ENCODE measurements around the gene GPX1. TPM values are rescaled to one million over a fixed set of nuclear protein-coding genes. Genes with fewer than 3 reads are reported as not detected.
"Not testable (repeated sequence)": the region's sequence is repeated elsewhere in the genome, so short reads cannot be mapped to it uniquely, and the experiment has no call there.

Gene GPX1
- total RNA-seq, 1 donor from 2014 or later = 130 TPM

DNA sequence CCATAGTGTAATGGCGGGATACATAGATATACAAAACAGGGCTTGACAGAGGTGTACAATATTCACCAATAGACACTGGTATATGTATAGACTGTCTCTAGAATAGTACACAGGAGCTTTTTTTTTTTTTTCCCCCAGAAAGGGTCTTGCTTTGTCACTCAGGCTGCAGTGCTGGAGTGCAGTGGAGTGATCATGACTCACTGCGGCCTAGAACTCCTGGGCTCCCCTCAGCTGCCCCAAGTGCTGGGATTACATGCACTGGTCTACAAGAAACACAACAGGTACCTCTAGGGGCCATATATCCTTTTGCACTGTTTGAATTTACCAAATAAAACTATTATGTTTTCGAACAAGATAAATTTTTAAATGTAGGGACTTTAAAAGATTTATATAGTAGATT, 41.3 kb upstream of the GPX1 start:
- H3K27me3 Mint-ChIP-seq = no peaks in the 10 kb centered on the region
- peak overlapping the region; percentile 33 for H3K27ac Mint-ChIP-seq
- H3K4me1 Mint-ChIP-seq (ENCODE audit: low read depth) = peaks cover 12% of the 10 kb centered on the region
- no peak overlapping the region for H3K4me3 Mint-ChIP-seq (ENCODE audit: low read depth)
- TF ChIP-seq, protein P1, sequence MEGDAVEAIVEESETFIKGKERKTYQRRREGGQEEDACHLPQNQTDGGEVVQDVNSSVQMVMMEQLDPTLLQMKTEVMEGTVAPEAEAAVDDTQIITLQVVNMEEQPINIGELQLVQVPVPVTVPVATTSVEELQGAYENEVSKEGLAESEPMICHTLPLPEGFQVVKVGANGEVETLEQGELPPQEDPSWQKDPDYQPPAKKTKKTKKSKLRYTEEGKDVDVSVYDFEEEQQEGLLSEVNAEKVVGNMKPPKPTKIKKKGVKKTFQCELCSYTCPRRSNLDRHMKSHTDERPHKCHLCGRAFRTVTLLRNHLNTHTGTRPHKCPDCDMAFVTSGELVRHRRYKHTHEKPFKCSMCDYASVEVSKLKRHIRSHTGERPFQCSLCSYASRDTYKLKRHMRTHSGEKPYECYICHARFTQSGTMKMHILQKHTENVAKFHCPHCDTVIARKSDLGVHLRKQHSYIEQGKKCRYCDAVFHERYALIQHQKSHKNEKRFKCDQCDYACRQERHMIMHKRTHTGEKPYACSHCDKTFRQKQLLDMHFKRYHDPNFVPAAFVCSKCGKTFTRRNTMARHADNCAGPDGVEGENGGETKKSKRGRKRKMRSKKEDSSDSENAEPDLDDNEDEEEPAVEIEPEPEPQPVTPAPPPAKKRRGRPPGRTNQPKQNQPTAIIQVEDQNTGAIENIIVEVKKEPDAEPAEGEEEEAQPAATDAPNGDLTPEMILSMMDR (IDR thresholded peaks at IDR 0.05; ENCODE audit: unreplicated experiment) = no peak
- no peak for DNase-seq (ENCODE audit: low spot score, unreplicated experiment)
- peaks cover 16% of the 10 kb centered on the region for H3K36me3 Mint-ChIP-seq (ENCODE audit: insufficient read depth)
- H3K9me3 Mint-ChIP-seq (ENCODE audit: low read depth) = no peaks in the 10 kb centered on the region

DNA sequence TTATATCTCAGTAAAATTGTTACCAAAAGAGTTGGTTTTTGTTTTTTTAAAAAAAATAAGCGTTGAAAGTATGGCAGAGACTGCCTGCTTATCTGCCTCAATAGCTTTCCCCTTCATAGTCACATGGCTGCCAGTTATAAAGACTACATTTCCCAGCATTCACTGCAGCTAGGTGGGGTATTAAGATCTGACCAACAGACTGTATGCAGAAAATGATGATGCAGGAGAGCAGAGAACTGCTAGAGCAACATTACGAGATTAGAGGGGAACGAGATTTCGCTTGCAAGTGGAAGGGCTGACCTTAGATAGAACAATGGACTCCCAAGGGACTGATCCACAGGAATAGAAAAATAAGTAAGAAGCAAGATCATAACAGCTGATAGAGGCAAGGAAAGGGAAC, 39.3 kb upstream of the GPX1 start:
- peak overlapping the region; percentile 5 for H3K27ac Mint-ChIP-seq
- peaks cover 17% of the 10 kb centered on the region for H3K36me3 Mint-ChIP-seq (ENCODE audit: insufficient read depth)
- peaks cover 13% of the 10 kb centered on the region for H3K4me1 Mint-ChIP-seq (ENCODE audit: low read depth)
- no peak for DNase-seq (ENCODE audit: low spot score, unreplicated experiment)
- H3K4me3 Mint-ChIP-seq (ENCODE audit: low read depth) = no peak overlapping the region
- H3K9me3 Mint-ChIP-seq (ENCODE audit: low read depth) = no peaks in the 10 kb centered on the region
- H3K27me3 Mint-ChIP-seq = no peaks in the 10 kb centered on the region
- TF ChIP-seq, protein P1 (IDR thresholded peaks at IDR 0.05; ENCODE audit: unreplicated experiment) = no peak

DNA sequence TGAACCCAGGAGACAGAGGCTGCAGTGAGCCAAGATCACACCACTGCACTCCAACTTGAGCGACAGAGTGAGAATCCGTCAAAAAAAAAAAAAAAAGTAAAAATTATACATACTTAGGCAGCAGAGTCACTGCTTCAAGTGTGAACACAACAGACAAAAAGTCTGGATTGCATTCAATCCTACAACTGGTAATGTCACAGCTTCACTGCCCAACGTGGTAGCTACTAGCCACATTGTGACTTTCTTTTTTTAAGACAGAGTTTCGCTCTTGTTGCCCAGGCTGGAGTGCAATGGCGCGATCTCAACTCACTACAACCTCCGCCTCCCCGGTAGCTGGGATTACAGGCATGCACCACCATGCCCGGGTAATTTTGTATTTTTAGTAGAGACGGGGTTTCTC, 33.2 kb upstream of the GPX1 start:
- not testable (repeated sequence) for H3K27me3 Mint-ChIP-seq; H3K4me3 Mint-ChIP-seq (ENCODE audit: low read depth); H3K4me1 Mint-ChIP-seq (ENCODE audit: low read depth); DNase-seq (ENCODE audit: low spot score, unreplicated experiment); H3K9me3 Mint-ChIP-seq (ENCODE audit: low read depth)
- peak overlapping the region; percentile 84 for H3K27ac Mint-ChIP-seq
- H3K36me3 Mint-ChIP-seq (ENCODE audit: insufficient read depth) = peaks cover 13% of the 10 kb centered on the region

DNA sequence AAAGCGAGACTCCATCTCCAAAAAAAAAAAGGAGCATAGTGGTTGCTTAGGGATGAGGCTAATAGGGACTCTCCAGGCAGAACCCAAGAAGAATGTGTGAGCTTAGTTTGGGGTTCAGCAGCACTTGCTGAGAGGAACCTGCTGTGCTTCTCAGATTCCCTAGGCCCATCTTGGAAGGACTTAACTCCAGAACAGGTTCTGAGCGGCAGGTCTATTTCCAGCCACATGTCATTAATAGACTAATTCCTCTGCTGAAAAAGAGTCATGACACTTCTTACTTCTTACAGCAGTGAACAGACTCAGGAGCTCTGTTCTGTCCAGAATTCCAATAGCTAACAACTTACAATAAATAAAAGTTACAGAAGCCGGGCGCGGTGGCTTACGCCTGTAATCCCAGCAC, 31.1 kb upstream of the GPX1 start:
- H3K27ac Mint-ChIP-seq = peak overlapping the region; percentile 56
- H3K27me3 Mint-ChIP-seq = no peaks in the 10 kb centered on the region

DNA sequence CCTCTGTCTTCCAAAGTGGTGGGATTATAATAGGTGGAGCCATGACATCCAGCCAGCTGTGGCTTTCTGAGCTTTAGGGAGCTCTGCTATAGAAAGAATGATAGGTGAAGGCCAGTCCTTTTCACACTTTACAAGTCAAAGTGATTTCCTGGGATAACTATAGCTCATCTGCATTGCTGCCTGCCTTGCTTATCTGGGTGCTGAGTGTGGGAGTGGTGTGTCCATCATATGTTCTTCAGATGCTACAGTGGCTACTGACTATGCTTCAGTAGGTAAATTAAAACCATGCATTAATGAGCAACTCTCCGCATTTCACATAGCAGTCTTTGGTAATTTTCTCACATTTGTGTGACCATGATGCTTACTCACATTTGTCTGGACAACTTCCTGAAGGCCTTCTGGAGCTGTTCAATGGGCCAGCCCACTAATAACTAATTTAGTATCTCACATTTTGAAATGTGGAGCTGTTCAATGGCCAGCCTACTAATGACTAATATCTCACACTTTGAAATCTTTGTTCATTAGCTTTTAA, 30.2 kb upstream of the GPX1 start:
- no peak overlapping the region for H3K4me3 Mint-ChIP-seq (ENCODE audit: low read depth)
- DNase-seq (ENCODE audit: low spot score, unreplicated experiment) = no peak
- H3K4me1 Mint-ChIP-seq (ENCODE audit: low read depth) = peaks cover 2% of the 10 kb centered on the region
- TF ChIP-seq, protein P1 (IDR thresholded peaks at IDR 0.05; ENCODE audit: unreplicated experiment) = no peak
- H3K27me3 Mint-ChIP-seq = no peaks in the 10 kb centered on the region
- H3K9me3 Mint-ChIP-seq (ENCODE audit: low read depth) = no peaks in the 10 kb centered on the region
- peaks cover 4% of the 10 kb centered on the region for H3K36me3 Mint-ChIP-seq (ENCODE audit: insufficient read depth)
- peak overlapping the region; percentile 38 for H3K27ac Mint-ChIP-seq

More for the DNA sequence above, 31.1 kb upstream of the GPX1 start:
- DNase-seq (ENCODE audit: low spot score, unreplicated experiment) = no peak
- TF ChIP-seq, protein P1 (IDR thresholded peaks at IDR 0.05; ENCODE audit: unreplicated experiment) = no peak
- Mint-ChIP-seq H3K4me1 (ENCODE audit: low read depth) (peaks cover 2% of the 10 kb centered on the region), H3K4me3 (ENCODE audit: low read depth) (no peak overlapping the region), H3K9me3 (ENCODE audit: low read depth) (no peaks in the 10 kb centered on the region), H3K36me3 (ENCODE audit: insufficient read depth) (peaks cover 2% of the 10 kb centered on the region)

DNA sequence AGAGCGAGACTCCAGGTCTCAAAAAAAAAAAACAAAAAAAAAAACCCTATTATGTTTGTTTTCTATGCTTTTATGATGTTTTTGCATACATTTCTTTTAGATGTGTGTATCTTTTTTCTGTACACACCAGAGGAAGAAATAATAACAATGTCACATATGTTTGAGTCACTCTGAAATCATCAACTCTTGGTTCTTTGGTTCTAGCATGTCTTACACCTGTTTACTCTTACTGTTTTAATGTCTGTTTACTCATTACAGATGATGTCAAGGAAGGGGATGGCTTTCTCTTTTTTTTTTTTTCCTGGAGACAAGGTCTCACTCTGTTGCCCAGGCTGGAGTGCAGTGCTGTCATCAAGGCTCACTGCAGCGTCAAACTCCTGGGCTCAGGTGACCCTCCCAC, 29.6 kb upstream of the GPX1 start:
- no peaks in the 10 kb centered on the region for H3K9me3 Mint-ChIP-seq (ENCODE audit: low read depth)
- H3K4me1 Mint-ChIP-seq (ENCODE audit: low read depth) = peaks cover 2% of the 10 kb centered on the region
- DNase-seq (ENCODE audit: low spot score, unreplicated experiment) = no peak
- no peaks in the 10 kb centered on the region for H3K27me3 Mint-ChIP-seq
- no peak overlapping the region for H3K27ac Mint-ChIP-seq
- TF ChIP-seq, protein P1 (IDR thresholded peaks at IDR 0.05; ENCODE audit: unreplicated experiment) = no peak
- H3K36me3 Mint-ChIP-seq (ENCODE audit: insufficient read depth) = peaks cover 5% of the 10 kb centered on the region
- H3K4me3 Mint-ChIP-seq (ENCODE audit: low read depth) = no peak overlapping the region

Data from progenitor cell of endocrine pancreas (in vitro differentiated cells).